Measurements from ENCODE around the gene GUCD1. TPM values are rescaled to one million over a fixed set of nuclear protein-coding genes. Genes with fewer than 3 reads are reported as not detected.

The GUCD1 gene
- total RNA-seq, 1 experiment from 2014 or later, result 87.4 TPM

- Mint-ChIP-seq H3K27ac (no peak overlapping the region), H3K27me3 (ENCODE audit: low read depth) (no peaks in the 10 kb centered on the region), H3K36me3 (ENCODE audit: insufficient read depth in 1 of 3, low read depth in 3 of 3) (no peaks in the 10 kb centered on the region), H3K4me1 (peaks cover 13 to 18% of the 10 kb centered on the region in 2 experiments), H3K9me3 (no peaks in the 10 kb centered on the region), H3K4me3 (no peak overlapping the region)
- Histone ChIP-seq H2BK5ac (ENCODE audit: insufficient read length, low read length) (no peak overlapping the region), H4K20me1 (ENCODE audit: control insufficient read depth, insufficient read depth, insufficient read length) (no peaks in the 10 kb centered on the region), H3K79me1 (ENCODE audit: insufficient read depth, low read depth, low read length, poor library complexity, severe bottlenecking) (no peaks in the 10 kb centered on the region), H3K4me1 (ENCODE audit: insufficient read depth, low read length) (no peaks in the 10 kb centered on the region; the same call in 1 of the 2 replicates), H4K5ac (ENCODE audit: insufficient read length, low read depth, low read length) (no peak overlapping the region), H3K9ac (ENCODE audit: extremely low read depth, insufficient read length, low read length) (no peak overlapping the region), H3K79me2 (ENCODE audit: insufficient read depth, low read length) (no peaks in the 10 kb centered on the region), H4K8ac (replicated peaks; ENCODE audit: insufficient read length, low read depth, low read length) (no peak overlapping the region), H2BK15ac (ENCODE audit: low read depth, low read length) (no peak overlapping the region), H3K27ac (ENCODE audit: insufficient read length, low read depth, low read length) (no peak overlapping the region), H3K23ac (ENCODE audit: insufficient read length, low read depth, low read length) (no peak overlapping the region), H3K9me3 (ENCODE audit: control insufficient read depth, low read depth, low read length) (no peaks in the 10 kb centered on the region), H2BK12ac (ENCODE audit: insufficient read length, low read depth, low read length) (no peak overlapping the region), H2BK20ac (ENCODE audit: low read depth, low read length, poor library complexity, severe bottlenecking) (no peak overlapping the region), H2AK5ac (ENCODE audit: insufficient read length, low read length) (no peak overlapping the region), H3K4me2 (ENCODE audit: insufficient read depth, insufficient read length, low read length) (no peak overlapping the region), H3T11ph (ENCODE audit: low read length) (no peak overlapping the region), H2BK120ac (ENCODE audit: low read depth, low read length, poor library complexity, severe bottlenecking) (no peak overlapping the region), H3K27me3 (ENCODE audit: insufficient read depth, low read length) (no peaks in the 10 kb centered on the region), H4K91ac (ENCODE audit: insufficient read length, low read depth, low read length) (no peak overlapping the region), H3K14ac (ENCODE audit: insufficient read depth, low read length) (no peak overlapping the region), H3K23me2 (ENCODE audit: insufficient read length, low read depth, low read length, poor library complexity, severe bottlenecking) (no peaks in the 10 kb centered on the region), H3K4ac (ENCODE audit: low read depth, low read length) (no peak overlapping the region), H3K18ac (ENCODE audit: insufficient read length, low read depth, low read length) (no peak overlapping the region), H2AFZ (ENCODE audit: low read length) (no peak overlapping the region), H3K56ac (ENCODE audit: insufficient read length, low read depth, low read length) (no peak overlapping the region)
- TF ChIP-seq CTCF (conservative IDR thresholded peaks at IDR 0.05), result no peak
- no CpG with 5 or more reads among the region's 2 CpGs for WGBS (ENCODE audit: extremely low coverage, insufficient read length, low lambda C conversion rate)
- DNase-seq, result no peak
These were observed 28.7 kb downstream of the GUCD1 start for GRCh38 chr22:24526191-24526590.
